Type B pancreatic cell (in vitro differentiated cells): ENCODE data around the gene TMEM150B. TPM values are rescaled to one million over a fixed set of nuclear protein-coding genes. Genes with fewer than 3 reads are reported as not detected.

ENCODE experiments used
- DNase-seq: peaks from one replicate; pipeline ENCODE4 v3.0.0; 2021; ENCODE audit warnings: mixed read lengths; ENCODE audit not compliant: unreplicated experiment; ENCODE audit errors: extremely low spot score
- H3K27ac Mint-ChIP-seq: 2 replicates; pipeline ENCODE4 v1.8.0; 2021; ENCODE audit warnings: mild to moderate bottlenecking, mixed read lengths
- H3K27me3 Mint-ChIP-seq: 2 replicates; pipeline ENCODE4 v1.8.0; 2021; ENCODE audit warnings: mixed read lengths
- H3K36me3 Mint-ChIP-seq: 2 replicates; pipeline ENCODE4 v1.8.0; 2021; ENCODE audit warnings: mixed read lengths
- H3K4me1 Mint-ChIP-seq: one replicate; pipeline ENCODE4 v1.8.0; 2021; ENCODE audit warnings: mixed read lengths; ENCODE audit not compliant: unreplicated experiment
- H3K4me3 Mint-ChIP-seq: 2 replicates; pipeline ENCODE4 v1.8.0; 2021; ENCODE audit warnings: mild to moderate bottlenecking, mixed read lengths
- H3K9me3 Mint-ChIP-seq: 2 replicates; pipeline ENCODE4 v1.8.0; 2021; ENCODE audit warnings: mixed read lengths
- CTCF ChIP-seq: fragments of 200-600 bp; sonication (generic); conservative IDR thresholded peaks from 2 replicates; pipeline ENCODE4 v1.5.0; 2021; ENCODE audit warnings: antibody characterized with exemption, mild to moderate bottlenecking
- total RNA-seq: library from RNA; stranded (reverse); gene quantifications from 2 replicates; pipeline ENCODE4 v1.2.1, GENCODE V29; 2021; ENCODE audit warnings: low replicate concordance

Gene TMEM150B
- total RNA-seq, 1 donor from 2014 or later, result 1.2 TPM

GRCh38 chr19:55341595-55342531, 16.7 kb upstream of the TMEM150B start:
- Mint-ChIP-seq H3K4me3 (peak overlapping the region; percentile 85), H3K4me1 (peaks cover 19% of the 10 kb centered on the region), H3K27ac (peak overlapping the region; percentile 62), H3K36me3 (peaks cover 4% of the 10 kb centered on the region), H3K27me3 (peaks cover 3% of the 10 kb centered on the region), H3K9me3 (no peaks in the 10 kb centered on the region)
- DNase-seq, result no peak
- no peak for TF ChIP-seq CTCF

GRCh38 chr19:55341171-55341588, 16.0 kb upstream of the TMEM150B start:
- TF ChIP-seq CTCF, result no peak

GRCh38 chr19:55340784-55341147, 15.6 kb upstream of the TMEM150B start:
- DNase-seq, result no peak
- Mint-ChIP-seq H3K9me3 (no peaks in the 10 kb centered on the region), H3K27ac (peak overlapping the region; percentile 68), H3K4me1 (peaks cover 19% of the 10 kb centered on the region), H3K36me3 (peaks cover 4% of the 10 kb centered on the region), H3K4me3 (peak overlapping the region; percentile 88), H3K27me3 (peaks cover 3% of the 10 kb centered on the region)
- no peak for TF ChIP-seq CTCF

More at GRCh38 chr19:55341171-55341588, 16.0 kb upstream of the TMEM150B start:
- Mint-ChIP-seq H3K27ac (peak overlapping the region; percentile 68), H3K9me3 (no peaks in the 10 kb centered on the region), H3K4me1 (peaks cover 19% of the 10 kb centered on the region), H3K36me3 (peaks cover 4% of the 10 kb centered on the region), H3K27me3 (peaks cover 3% of the 10 kb centered on the region), H3K4me3 (peak overlapping the region; percentile 88)
- no peak for DNase-seq

GRCh38 chr19:55339889-55340783, 15.0 kb upstream of the TMEM150B start:
- H3K27me3 Mint-ChIP-seq, result peaks cover 3% of the 10 kb centered on the region
- TF ChIP-seq CTCF, result no peak
- peak overlapping the region; percentile 100 for H3K4me3 Mint-ChIP-seq
- no peak for DNase-seq
- peak overlapping the region; percentile 100 for H3K27ac Mint-ChIP-seq
- H3K9me3 Mint-ChIP-seq, result no peaks in the 10 kb centered on the region
- peaks cover 13% of the 10 kb centered on the region for H3K4me1 Mint-ChIP-seq
- peaks cover 4% of the 10 kb centered on the region for H3K36me3 Mint-ChIP-seq

- TF ChIP-seq CTCF, result peak; percentile 55
- H3K9me3 Mint-ChIP-seq, result no peaks in the 10 kb centered on the region
- peaks cover 4% of the 10 kb centered on the region for H3K36me3 Mint-ChIP-seq
- peak; percentile 100 for DNase-seq
- peak within 1 kb of the TSS; percentile 100 for H3K4me3 Mint-ChIP-seq
- H3K4me1 Mint-ChIP-seq, result peaks cover 10% of the 10 kb centered on the region
- peak within 1 kb of the TSS; percentile 100 for H3K27ac Mint-ChIP-seq
- H3K27me3 Mint-ChIP-seq, result peaks cover 3% of the 10 kb centered on the region
These were observed 14.2 kb upstream of the TMEM150B start, which contains the start of gene KMT5C for GRCh38 chr19:55339105-55339888. TSS of gene KMT5C (plus strand) at chr19:55339876. CDS start at chr19:55341937, 2,061 bp downstream.
